Stomach (tissue), 9 donors: Measurements from ENCODE around the gene CDKL4. TPM values are rescaled to one million over a fixed set of nuclear protein-coding genes. Genes with fewer than 3 reads are reported as not detected.
"Not testable (repeated sequence)": the region's sequence is repeated elsewhere in the genome, so short reads cannot be mapped to it uniquely, and the experiment has no call there.

Experiments used
- DNase-seq, 2 donors: peaks; one replicate each; pipeline versions ENCODE4 v3.0.0 to v3.0.0-alpha.2; 2013 to 2019
- H3K27ac ChIP-seq, 5 donors: fragments of 200-600 bp in 4 of 5; sonication (generic) in 4 of 5; one replicate each; pipeline ENCODE4 v1.5.1; 2013 to 2019; ENCODE audit warnings: mild to moderate bottlenecking in 1 of 5, moderate library complexity in 1 of 5
- H3K27me3 ChIP-seq, 3 donors: fragments of 200-600 bp; sonication (generic); one replicate each; pipeline ENCODE4 v1.5.1; 2017 to 2019; ENCODE audit warnings: mixed run types in 1 of 3
- H3K36me3 ChIP-seq, 4 donors: fragments of 200-600 bp; sonication (generic); 1 replicate in 3 of 4; 2 replicates in 1 of 4; pipeline ENCODE4 v1.5.1; 2016 to 2019
- H3K4me1 ChIP-seq, 4 donors: fragments of 200-600 bp; sonication (generic); one replicate each; pipeline ENCODE4 v1.5.1; 2016 to 2019
- H3K4me3 ChIP-seq, 4 donors: fragments of 200-600 bp; sonication (generic) in 3 of 4; one replicate each; pipeline ENCODE4 v1.5.1; 2016 to 2019; ENCODE audit warnings: mild to moderate bottlenecking in 1 of 4
- H3K9me3 ChIP-seq, 4 donors: fragments of 200-600 bp; sonication (generic); one replicate each; pipeline ENCODE4 v1.5.1; 2016 to 2019
- EP300 ChIP-seq: sonication (generic); formaldehyde crosslinking; IDR thresholded peaks from one replicate; pipeline ENCODE4 v1.6.1; 2017; ENCODE audit warnings: antibody characterized with exemption
- POLR2A ChIP-seq, 4 donors: fragments of 450-650 bp; IDR thresholded peaks; one replicate each; pipeline ENCODE4 v1.6.1; 2016; ENCODE audit warnings: antibody characterized with exemption in 4 of 4, control low read depth in 2 of 4, mild to moderate bottlenecking in 1 of 4, moderate library complexity in 1 of 4
- POLR2AphosphoS5 ChIP-seq, 3 donors: sonication (generic); formaldehyde crosslinking; IDR thresholded peaks; one replicate each; pipeline ENCODE4 v1.6.1; 2016; ENCODE audit warnings: antibody characterized with exemption in 3 of 3
- WGBS, 5 donors: extraction: QIAGEN DNeasy Blood & Tissue Kit in 3 of 5; methylation state at CpG; one replicate each; pipeline versions ENCODE4 v1.1.5 to v1.1.7; 2013 to 2018; 5-methylcytosine and 5-hydroxymethylcytosine counted together
- intact Hi-C: fragments of 100-400 bp; cut with DNase I; formaldehyde crosslinking; loops from one replicate; pipeline ENCODE4 v1.15.1; 2023; ENCODE audit warnings: low total_unique reads
- polyA plus RNA-seq, 3 donors: library from polyadenylated mRNA; stranded (reverse); fragments of 200-250 nt; gene quantifications; one replicate each; pipeline ENCODE4 v1.2.3, GENCODE V29; 2013
- total RNA-seq, 5 donors: library from RNA; depleted of rRNA; stranded (reverse); fragments of >200 nt; gene quantifications; one replicate each; pipeline versions ENCODE4 v1.1.0 to v1.2.3, GENCODE V29; 2014 to 2016
- TF ChIP-seq, protein P1 (sequence below), 7 experiments: fragments of 450-650 bp in 4 of 7; fragments of 200-600 bp in 3 of 7; sonication (generic) in 3 of 7; IDR thresholded peaks; one replicate each; pipeline ENCODE4 v1.5.1; 2016 to 2019; ENCODE audit warnings: antibody characterized with exemption in 7 of 7, control low read depth in 2 of 7, mild to moderate bottlenecking in 1 of 7
- donor health status: healthy with polysubstance abuse.
- donor health status: Bipolar disorder and iron deficiency.
- donor health status: healthy.

Gene CDKL4
- total and polyA plus RNA-seq, 8 donors: 3.2 to 4.2 TPM; not detected in 6

DNA sequence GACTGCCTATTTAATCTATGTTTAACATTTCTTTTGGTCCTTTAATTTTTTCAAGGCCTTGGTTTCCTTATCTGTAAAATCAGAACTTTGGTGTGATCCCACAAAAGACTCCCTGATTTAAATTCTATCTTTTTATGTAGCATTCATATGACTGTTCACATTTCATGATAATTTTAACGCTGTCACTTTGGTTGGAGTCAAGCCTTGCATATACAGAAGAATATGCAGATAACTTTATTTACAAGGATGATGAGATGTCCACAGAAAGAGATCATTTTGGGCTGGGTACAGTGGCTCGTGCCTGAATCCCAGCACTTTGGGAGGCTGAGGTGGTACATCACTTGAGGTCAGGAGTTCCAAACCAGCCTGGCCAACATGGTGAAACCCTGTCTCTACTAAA, 84.5 kb downstream of the CDKL4 start:
- H3K4me1 ChIP-seq: peaks cover 0 to 26% (median 15%) of the 10 kb centered on the region in 4 donors
- 91 to 96% (median 93%) methylated on average over 2 of the region's 2 CpGs for WGBS, 5 donors
- no peak overlapping the region for H3K27ac ChIP-seq
- H3K36me3 ChIP-seq: no peaks in the 10 kb centered on the region
- no peak for DNase-seq
- intact Hi-C loops: no loop called here
- H3K9me3 ChIP-seq: no peaks in the 10 kb centered on the region
- no peak overlapping the region for H3K4me3 ChIP-seq
- H3K27me3 ChIP-seq: no peaks in the 10 kb centered on the region
- TF ChIP-seq, protein P1, sequence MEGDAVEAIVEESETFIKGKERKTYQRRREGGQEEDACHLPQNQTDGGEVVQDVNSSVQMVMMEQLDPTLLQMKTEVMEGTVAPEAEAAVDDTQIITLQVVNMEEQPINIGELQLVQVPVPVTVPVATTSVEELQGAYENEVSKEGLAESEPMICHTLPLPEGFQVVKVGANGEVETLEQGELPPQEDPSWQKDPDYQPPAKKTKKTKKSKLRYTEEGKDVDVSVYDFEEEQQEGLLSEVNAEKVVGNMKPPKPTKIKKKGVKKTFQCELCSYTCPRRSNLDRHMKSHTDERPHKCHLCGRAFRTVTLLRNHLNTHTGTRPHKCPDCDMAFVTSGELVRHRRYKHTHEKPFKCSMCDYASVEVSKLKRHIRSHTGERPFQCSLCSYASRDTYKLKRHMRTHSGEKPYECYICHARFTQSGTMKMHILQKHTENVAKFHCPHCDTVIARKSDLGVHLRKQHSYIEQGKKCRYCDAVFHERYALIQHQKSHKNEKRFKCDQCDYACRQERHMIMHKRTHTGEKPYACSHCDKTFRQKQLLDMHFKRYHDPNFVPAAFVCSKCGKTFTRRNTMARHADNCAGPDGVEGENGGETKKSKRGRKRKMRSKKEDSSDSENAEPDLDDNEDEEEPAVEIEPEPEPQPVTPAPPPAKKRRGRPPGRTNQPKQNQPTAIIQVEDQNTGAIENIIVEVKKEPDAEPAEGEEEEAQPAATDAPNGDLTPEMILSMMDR (IDR thresholded peaks at IDR 0.05): no peak
- TF ChIP-seq EP300 (no peak), POLR2AphosphoS5 (IDR thresholded peaks at IDR 0.05) (no peak), POLR2A (IDR thresholded peaks at IDR 0.05) (no peak)

DNA sequence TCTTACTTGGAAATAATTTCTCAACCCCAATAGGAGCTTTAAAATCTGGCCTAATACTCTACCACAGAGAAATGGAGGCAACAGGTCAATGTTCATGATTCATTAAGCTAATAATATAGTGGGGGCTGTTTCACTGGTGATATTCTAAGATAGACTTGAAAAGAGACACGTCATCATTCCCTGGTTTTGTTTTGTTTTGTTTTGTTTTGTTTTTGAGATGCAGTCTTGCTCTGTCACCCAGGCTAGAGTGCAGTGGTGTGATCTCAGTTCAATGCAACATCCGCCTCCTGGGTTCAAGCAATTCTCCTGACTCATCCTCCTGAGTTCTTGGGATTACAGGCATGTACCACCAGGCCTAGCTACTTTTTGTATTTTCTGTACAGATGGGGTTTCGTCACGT, 85.4 kb downstream of the CDKL4 start:
- TF ChIP-seq POLR2AphosphoS5 (IDR thresholded peaks at IDR 0.05) (no peak), EP300 (no peak), POLR2A (IDR thresholded peaks at IDR 0.05) (no peak)
- TF ChIP-seq, protein P1 (IDR thresholded peaks at IDR 0.05): no peak
- Histone ChIP-seq H3K36me3 (no peaks in the 10 kb centered on the region), H3K9me3 (no peaks in the 10 kb centered on the region), H3K4me3 (no peak overlapping the region), H3K4me1 (peaks cover 0 to 26% (median 15%) of the 10 kb centered on the region in 4 donors), H3K27me3 (no peaks in the 10 kb centered on the region), H3K27ac (no peak overlapping the region)
- DNase-seq: no peak
- 87 to 94% (median 91%) methylated on average over 4 of the region's 4 CpGs for whole genome bisulfite sequencing, 5 donors
- intact Hi-C loops: no loop called here

DNA sequence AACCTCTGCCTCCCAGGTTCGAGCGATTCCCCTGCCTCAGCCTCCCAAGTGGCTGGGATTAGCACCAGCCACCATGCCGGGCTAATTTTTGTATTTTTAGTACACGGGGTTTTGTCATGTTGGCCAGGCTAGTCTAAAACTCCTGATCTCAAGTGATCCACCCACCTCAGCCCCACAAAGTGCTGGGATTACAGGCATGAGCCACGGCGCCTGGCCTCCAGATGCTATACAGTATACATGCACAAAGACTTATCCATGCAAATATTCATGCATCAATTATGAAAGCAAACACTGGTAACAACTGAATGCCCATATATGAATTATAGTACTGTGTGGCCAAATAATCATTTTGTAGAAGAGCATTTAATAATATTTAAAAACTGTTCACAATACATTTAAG, 86.9 kb downstream of the CDKL4 start:
- H3K4me3 ChIP-seq: no peak overlapping the region
- H3K9me3 ChIP-seq: no peaks in the 10 kb centered on the region
- intact Hi-C loops: no loop called here
- WGBS, 5 donors: 82 to 95% (median 92%) methylated on average over 6 of the region's 6 CpGs
- H3K27ac ChIP-seq: no peak overlapping the region
- TF ChIP-seq POLR2AphosphoS5 (IDR thresholded peaks at IDR 0.05): no peak
- TF ChIP-seq, protein P1 (IDR thresholded peaks at IDR 0.05): no peak
- DNase-seq: no peak
- no peaks in the 10 kb centered on the region for H3K27me3 ChIP-seq
- H3K36me3 ChIP-seq: no peaks in the 10 kb centered on the region
- H3K4me1 ChIP-seq: peaks cover 0 to 20% (median 13%) of the 10 kb centered on the region in 4 donors

DNA sequence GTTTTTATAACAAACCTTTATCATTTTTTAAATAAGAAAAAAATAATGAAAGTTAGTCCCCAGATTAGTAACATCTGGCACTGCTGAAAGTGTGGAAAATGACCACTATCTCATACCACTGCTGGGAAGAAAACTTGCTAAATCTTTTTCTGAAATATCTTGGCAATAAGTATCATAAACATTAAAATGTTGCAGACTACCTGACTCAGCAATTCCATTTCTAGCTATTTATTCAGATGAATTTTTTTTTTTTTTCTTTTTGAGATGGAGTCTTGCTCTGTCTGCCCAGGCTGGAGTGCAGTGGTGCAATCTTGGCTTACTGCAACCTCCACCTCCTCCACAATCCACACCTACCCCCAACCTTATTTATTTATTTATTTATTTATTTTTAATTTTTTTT, 87.7 kb downstream of the CDKL4 start:
- Histone ChIP-seq H3K27me3 (no peaks in the 10 kb centered on the region), H3K27ac (no peak overlapping the region), H3K9me3 (no peaks in the 10 kb centered on the region), H3K4me3 (no peak overlapping the region), H3K4me1 (peaks cover 0 to 14% (median 7%) of the 10 kb centered on the region in 4 donors), H3K36me3 (no peaks in the 10 kb centered on the region)
- TF ChIP-seq, protein P1 (IDR thresholded peaks at IDR 0.05): no peak
- TF ChIP-seq EP300 (no peak), POLR2A (IDR thresholded peaks at IDR 0.05) (no peak)
- intact Hi-C loops: no loop called here
- DNase-seq: peak in 1 of 2 donors; percentile 49

DNA sequence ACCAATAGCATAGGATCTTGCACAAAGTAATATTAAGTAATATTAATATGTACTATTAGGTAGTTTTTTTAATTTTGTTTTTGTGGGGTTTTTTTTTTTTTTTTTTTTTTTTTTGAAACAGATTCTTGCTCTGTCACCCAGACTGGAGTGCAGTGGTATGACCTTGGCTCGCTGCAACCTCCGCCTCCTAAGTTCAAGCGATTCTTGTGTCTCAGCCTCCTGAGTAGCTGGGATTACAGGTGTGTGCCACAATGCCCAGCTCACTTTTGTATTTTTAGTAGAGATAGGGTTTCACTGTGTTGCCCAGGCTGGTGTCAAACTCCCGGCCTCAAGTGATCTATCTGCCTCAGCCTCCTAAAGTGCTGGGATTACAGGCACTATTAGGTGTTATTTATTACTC, 88.2 kb downstream of the CDKL4 start:
- 87 to 96% (median 96%) methylated on average over 4 of the region's 4 CpGs for WGBS, 5 donors
- H3K4me3 ChIP-seq, intact Hi-C loops: not testable (repeated sequence)

More for the DNA sequence above, 88.2 kb downstream of the CDKL4 start:
- not testable (repeated sequence) for H3K27ac ChIP-seq, DNase-seq, H3K27me3 ChIP-seq, H3K9me3 ChIP-seq, H3K36me3 ChIP-seq
- H3K4me1 ChIP-seq: peaks cover 0 to 14% (median 2%) of the 10 kb centered on the region in 4 donors
